H1 (cell line): Measurements from ENCODE around the gene NOP9. TPM values are rescaled to one million over a fixed set of nuclear protein-coding genes. Genes with fewer than 3 reads are reported as not detected.

Experiments
- CTCF ChIA-PET: fragments of 300-600 bp; sonication (Branson Sonifier 250); formaldehyde crosslinking; loops from one replicate; lab custom pipeline; 2021; ENCODE audit not compliant: partially characterized antibody; lab: Charles Lee
- POLR2A ChIA-PET: fragments of 300-600 bp; sonication (Branson Sonifier 250); formaldehyde crosslinking; loops from one replicate; lab custom pipeline; 2021; ENCODE audit warnings: inconsistent platforms; ENCODE audit not compliant: partially characterized antibody; lab: Charles Lee
- DNase-seq, 2 experiments: peaks; one replicate each; pipeline versions ENCODE4 v3.0.0 to v3.0.0-alpha.2; 2010 to 2022; ENCODE audit warnings: low spot score in 2 of 2, low read depth in 1 of 2, mixed read lengths in 1 of 2
- FAIRE-seq: peaks from 2 replicates; lab custom pipeline; 2011; peaks lifted over from hg19 to GRCh38; lab: Jason Lieb, UNC
- H2AFZ ChIP-seq: 2 replicates; pipeline ENCODE4 v1.8.1; 2012; ENCODE audit warnings: low read length, inconsistent platforms
- H2AK5ac ChIP-seq: 2 replicates; pipeline ENCODE4 v1.6.1; 2013; ENCODE audit warnings: low read depth, low read length
- H2BK120ac ChIP-seq: replicated peaks from 2 replicates; pipeline ENCODE3; 2013; ENCODE audit warnings: low read depth, low read length, inconsistent platforms
- H2BK12ac ChIP-seq: 2 replicates; pipeline ENCODE4 v1.6.1; 2013; ENCODE audit warnings: low read depth, low read length
- H2BK15ac ChIP-seq: 2 replicates; pipeline ENCODE4 v1.6.1; 2013; ENCODE audit warnings: low read length
- H2BK20ac ChIP-seq: 2 replicates; pipeline ENCODE4 v1.6.1; 2013; ENCODE audit warnings: low read length
- H2BK5ac ChIP-seq: 2 replicates; pipeline ENCODE4 v1.6.1; 2013; ENCODE audit warnings: low read depth, low read length
- H3K14ac ChIP-seq: 2 replicates; pipeline ENCODE4 v1.6.1; 2013; ENCODE audit warnings: inconsistent platforms; ENCODE audit not compliant: insufficient read length
- H3K18ac ChIP-seq: 2 replicates; pipeline ENCODE4 v1.6.1; 2013; ENCODE audit warnings: low read length; ENCODE audit errors: extremely low read depth
- H3K23ac ChIP-seq: 2 replicates; pipeline ENCODE4 v1.6.1; 2013; ENCODE audit warnings: inconsistent platforms; ENCODE audit not compliant: insufficient read length
- H3K23me2 ChIP-seq: 2 replicates; pipeline ENCODE4 v1.6.1; 2013; ENCODE audit warnings: low read depth, low read length
- H3K27ac ChIP-seq: 2 replicates; pipeline ENCODE4 v1.6.1; 2011; ENCODE audit warnings: low read depth, low read length, inconsistent platforms
- H3K27me3 ChIP-seq, 4 experiments: replicated peaks in 1 of 4; 1 replicate in 1 of 4; 2 replicates in 3 of 4; pipeline versions ENCODE4 v1.6.1 to v1.8.1; 2011 to 2013; ENCODE audit warnings: low read length in 3 of 4, mild to moderate bottlenecking in 3 of 4, inconsistent platforms in 2 of 4, mixed read lengths in 2 of 4, moderate library complexity in 1 of 4; ENCODE audit not compliant: control insufficient read depth in 3 of 4, insufficient read depth in 3 of 4; ENCODE audit errors: extremely low read depth in 1 of 4
- H3K36me3 ChIP-seq, 4 experiments: 2 replicates each; pipeline versions ENCODE4 v1.6.1 to v1.8.1; 2011 to 2013; ENCODE audit warnings: mild to moderate bottlenecking in 4 of 4, low read length in 3 of 4, moderate library complexity in 2 of 4, control low read depth in 1 of 4, inconsistent platforms in 1 of 4; ENCODE audit not compliant: insufficient read depth in 4 of 4, control insufficient read depth in 2 of 4
- H3K4ac ChIP-seq: replicated peaks from 2 replicates; pipeline ENCODE3; 2013; ENCODE audit warnings: low read length, low read depth, mixed read lengths, inconsistent platforms; ENCODE audit not compliant: insufficient read length
- H3K4me1 ChIP-seq, 4 experiments: replicated peaks in 1 of 4; 1 replicate in 1 of 4; 2 replicates in 3 of 4; pipeline versions ENCODE4 v1.6.1 to v1.8.1; 2011 to 2013; ENCODE audit warnings: low read length in 3 of 4, inconsistent platforms in 2 of 4, mixed read lengths in 1 of 4; ENCODE audit not compliant: insufficient read depth in 4 of 4, control insufficient read depth in 3 of 4
- H3K4me2 ChIP-seq, 2 experiments: 2 replicates each; pipeline versions ENCODE4 v1.6.1 to v1.8.1; 2011 to 2013; ENCODE audit warnings: low read depth in 2 of 2, low read length in 2 of 2, control low read depth in 1 of 2, inconsistent platforms in 1 of 2, mild to moderate bottlenecking in 1 of 2; ENCODE audit not compliant: insufficient read depth in 1 of 2
- H3K4me3 ChIP-seq, 4 experiments: fragments of 200-600, 300-600 bp in 1 of 4; sonication (generic), shearing (Covaris generic), sonication (Bioruptor Twin) in 1 of 4; 2 replicates each; pipeline versions ENCODE4 v1.5.1 to v1.8.1; 2011 to 2016; ENCODE audit warnings: low read length in 4 of 4, low read depth in 3 of 4, control low read depth in 2 of 4, inconsistent platforms in 2 of 4, mild to moderate bottlenecking in 2 of 4, mixed read lengths in 1 of 4, moderate library complexity in 1 of 4; ENCODE audit not compliant: insufficient read depth in 2 of 4; ENCODE audit errors: extremely low read depth in 1 of 4
- H3K56ac ChIP-seq: replicated peaks from 2 replicates; pipeline ENCODE3; 2013; ENCODE audit warnings: low read depth, mild to moderate bottlenecking, mixed read lengths, low read length, inconsistent platforms; ENCODE audit not compliant: insufficient read length
- H3K79me1 ChIP-seq: 2 replicates; pipeline ENCODE4 v1.6.1; 2013; ENCODE audit warnings: low read depth, low read length, control low read depth
- H3K79me2 ChIP-seq, 2 experiments: 2 replicates each; pipeline versions ENCODE4 v1.6.1 to v1.8.1; 2012 to 2013; ENCODE audit warnings: low read length in 2 of 2, mild to moderate bottlenecking in 2 of 2, inconsistent platforms in 1 of 2; ENCODE audit not compliant: insufficient read depth in 2 of 2, control insufficient read depth in 1 of 2
- H3K9ac ChIP-seq, 4 experiments: replicated peaks in 1 of 4; 1 replicate in 1 of 4; 2 replicates in 3 of 4; pipeline versions ENCODE4 v1.6.1 to v1.8.1; 2011 to 2013; ENCODE audit warnings: low read depth in 3 of 4, low read length in 3 of 4, control low read depth in 2 of 4, mild to moderate bottlenecking in 2 of 4, moderate library complexity in 2 of 4, inconsistent platforms in 1 of 4; ENCODE audit errors: extremely low read depth in 1 of 4
- H3K9me3 ChIP-seq, 2 experiments: 2 replicates each; pipeline versions ENCODE4 v1.6.1 to v1.8.1; 2012 to 2013; ENCODE audit warnings: mild to moderate bottlenecking in 2 of 2, moderate library complexity in 2 of 2, control low read depth in 1 of 2, inconsistent platforms in 1 of 2, low read depth in 1 of 2, low read length in 1 of 2, mixed read lengths in 1 of 2; ENCODE audit not compliant: insufficient read depth in 2 of 2
- H4K20me1 ChIP-seq, 2 experiments: replicated peaks in 1 of 2; 2 replicates each; pipeline versions ENCODE3 to v1.8.1; 2011 to 2013; ENCODE audit warnings: inconsistent platforms in 2 of 2, low read length in 2 of 2, mild to moderate bottlenecking in 1 of 2; ENCODE audit not compliant: insufficient read depth in 2 of 2, control insufficient read depth in 1 of 2
- H4K5ac ChIP-seq: 2 replicates; pipeline ENCODE4 v1.6.1; 2013; ENCODE audit warnings: low read length, low read depth, mixed read lengths, inconsistent platforms; ENCODE audit not compliant: insufficient read length
- H4K8ac ChIP-seq: 2 replicates; pipeline ENCODE4 v1.8.0; 2013; ENCODE audit warnings: mild to moderate bottlenecking, moderate library complexity, low read length, inconsistent platforms; ENCODE audit not compliant: insufficient read depth; ENCODE audit errors: extremely low read depth
- H4K91ac ChIP-seq: replicated peaks from 2 replicates; pipeline ENCODE3; 2013; ENCODE audit warnings: low read length, mixed read lengths, inconsistent platforms; ENCODE audit not compliant: insufficient read length
- CTCF ChIP-seq, 3 experiments: IDR thresholded peaks; 1 replicate in 2 of 3; 2 replicates in 1 of 3; pipeline versions ENCODE4 v1.5.1 to v1.6.1; 2011; ENCODE audit warnings: low read length in 3 of 3, mild to moderate bottlenecking in 3 of 3, inconsistent platforms in 2 of 3, low read depth in 1 of 3, moderate library complexity in 1 of 3; ENCODE audit not compliant: insufficient read depth in 1 of 3; ENCODE audit errors: control extremely low read depth in 1 of 3
- KDM5A ChIP-seq: fragments of 200-600 bp; IDR thresholded peaks from 2 replicates; pipeline ENCODE4 v1.7.1; 2012; ENCODE audit warnings: mild to moderate bottlenecking, low read length, inconsistent platforms, mixed read lengths
- RAD21 ChIP-seq, 2 experiments: IDR thresholded peaks in 1 of 2; conservative IDR thresholded peaks in 1 of 2; 2 replicates each; pipeline ENCODE4 v1.6.1; 2011; ENCODE audit warnings: low read depth in 2 of 2, low read length in 2 of 2, improper control_type of control experiment in 1 of 2, inconsistent platforms in 1 of 2, mild to moderate bottlenecking in 1 of 2, moderate library complexity in 1 of 2
- WGBS, 2 experiments: shearing (Covaris generic) in 1 of 2; methylation state at CpG; one replicate each; pipeline versions ENCODE4 v1.1.6 to v1.1.7; 2013 to 2015; ENCODE audit warnings: low lambda C conversion rate in 2 of 2, mixed read lengths in 2 of 2, inconsistent platforms in 1 of 2, low coverage in 1 of 2, missing lambda C conversion rate in 1 of 2; ENCODE audit not compliant: insufficient replicate concordance in 2 of 2, insufficient coverage in 1 of 2, insufficient read length in 1 of 2; ENCODE audit errors: extremely low coverage in 1 of 2, missing lambda C conversion rate in 1 of 2; 5-methylcytosine and 5-hydroxymethylcytosine counted together
- polyA plus RNA-seq, 7 experiments: library from polyadenylated mRNA; depleted of rRNA in 3 of 7; stranded (reverse) in 5 of 7; unstranded in 2 of 7; fragments of >200 nt in 5 of 7; fragments of 200-250 nt in 2 of 7; gene quantifications; 1 replicate in 5 of 7; 2 replicates in 1 of 7; 4 replicates in 1 of 7; pipeline versions ENCODE4 v1.2.1 to v1.2.3, GENCODE V29; 2011 to 2013; ENCODE audit warnings: missing spikeins in 2 of 7, mixed read lengths in 2 of 7
- total RNA-seq: library from RNA; stranded (reverse); fragmentation: NEBNext Ultra II Directional; extraction: Animal tissue kit (Norgen Biotek cat#: 25700); gene quantifications from 2 replicates; pipeline ENCODE4 v1.2.1, GENCODE V29; 2021

NOP9 gene
- total and polyA plus RNA-seq, 2 of the 8 experiments (the other 6 are each of a cell fraction or from before 2014, with no cell fraction given) = 17.8 to 34.8 TPM

GRCh38 chr14:24297190-24297964 is 2.3 kb upstream of the NOP9 start:
- H3K56ac ChIP-seq = no peak overlapping the region
- H3K23ac ChIP-seq = no peak overlapping the region
- H3K4me3 ChIP-seq = no peak overlapping the region
- no peak overlapping the region for H2BK20ac ChIP-seq
- no peak overlapping the region for H2AK5ac ChIP-seq
- peaks cover 0 to 7% (median 4%) of the 10 kb centered on the region in 4 experiments; a peak in 5 of 7 replicates for H3K4me1 ChIP-seq
- H3K79me1 ChIP-seq = peaks cover 5% of the 10 kb centered on the region; the same call in 1 of the 2 replicates
- H2BK5ac ChIP-seq = no peak overlapping the region
- no peak overlapping the region for H4K91ac ChIP-seq
- 64% methylated on average over 5 of the region's 5 CpGs; no CpG with 5 or more reads in 1 of the 2 experiments for WGBS, 2 experiments
- H3K4ac ChIP-seq = no peak overlapping the region
- no peak overlapping the region for H2AFZ ChIP-seq
- ChIA-PET CTCF (interaction anchor here (0.6 to 9.0 kb wide), 34 partner anchors 11 to 1040 kb away, joined by 3 to 163 read pairs (median 5); partner anchors contain the start of genes CIDEB, GMPR2, IPO4 and KHNYN), POLR2A (interaction anchor here (0.6 to 6.1 kb wide), 16 partner anchors 10 to 102 kb away, joined by 3 to 50 read pairs (median 4); partner anchors contain the start of genes CHMP4A, CIDEB, GMPR2 and LTB4R)
- DNase-seq (no peak), FAIRE-seq (no peak)
- peaks cover 9 to 17% (median 11%) of the 10 kb centered on the region in 4 experiments; a peak in 7 of 8 replicates for H3K36me3 ChIP-seq
- H3K4me2 ChIP-seq = no peak overlapping the region
- no peak overlapping the region for H4K8ac ChIP-seq
- peaks cover 4 to 13% of the 10 kb centered on the region in 2 experiments; a peak in 2 of 4 replicates for H3K79me2 ChIP-seq
- no peak overlapping the region; a peak in 1 of 7 replicates for H3K9ac ChIP-seq
- H3K18ac ChIP-seq = no peak overlapping the region
- no peaks in the 10 kb centered on the region for H3K27me3 ChIP-seq
- no peak overlapping the region for H2BK15ac ChIP-seq
- no peak overlapping the region for H4K5ac ChIP-seq
- peaks cover 4% of the 10 kb centered on the region; the same call in 1 of the 2 replicates for H3K23me2 ChIP-seq
- H3K14ac ChIP-seq = no peak overlapping the region
- no peak overlapping the region for H2BK12ac ChIP-seq
- H2BK120ac ChIP-seq = no peak overlapping the region
- peaks cover 1 to 2% of the 10 kb centered on the region in 2 experiments for H4K20me1 ChIP-seq
- no peaks in the 10 kb centered on the region; a peak in 1 of 4 replicates for H3K9me3 ChIP-seq
- TF ChIP-seq KDM5A (no peak), RAD21 (IDR thresholded peaks at IDR 0.05 in 1 of 2, conservative IDR thresholded peaks at IDR 0.05 in 1 of 2; ENCODE audit: low read depth in 2 of 2, low read length in 2 of 2) (peak; percentile 22 to 35; a peak in 2 of 4 replicates), CTCF (IDR thresholded peaks at IDR 0.05; ENCODE audit: control extremely low read depth in 1 of 3, insufficient read depth in 1 of 3, low read depth in 1 of 3, low read length in 3 of 3) (peak in 2 of 3 experiments; percentile 61 to 68; a peak in 3 of 4 replicates)
- no peak overlapping the region for H3K27ac ChIP-seq
